ENCODE results near the gene CDK14.
"Not testable (repeated sequence)": the region's sequence is repeated elsewhere in the genome, so short reads cannot be mapped to it uniquely, and the experiment has no call there.

Gene CDK14

DNA sequence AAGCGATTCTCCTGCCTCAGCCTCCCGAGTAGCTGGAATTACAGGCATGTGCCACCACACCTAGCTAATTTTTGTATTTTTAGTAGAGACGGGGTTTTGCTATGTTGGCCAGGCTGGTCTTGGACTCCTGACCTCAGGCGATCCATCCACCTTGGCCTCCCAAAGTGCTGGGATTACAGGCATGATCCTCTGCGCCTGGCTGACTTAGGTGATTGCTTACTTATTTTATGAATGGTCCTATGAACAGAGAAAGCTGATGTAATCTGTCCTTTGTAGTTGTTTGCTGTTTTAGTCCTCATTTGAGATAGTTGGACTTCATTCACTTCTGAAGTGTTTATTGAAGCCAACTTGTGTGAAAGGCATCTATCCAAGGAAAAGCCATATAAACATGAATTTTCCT, 173.4 kb downstream of the CDK14 start:
- not testable (repeated sequence) for H2BK120ac ChIP-seq (ENCODE audit: insufficient read depth, low read length, poor library complexity); H3K36me3 ChIP-seq (ENCODE audit: control insufficient read depth in 1 of 2, insufficient read depth in 2 of 2, low read length in 2 of 2); H3K79me1 ChIP-seq (ENCODE audit: low read length); H2BK12ac ChIP-seq (ENCODE audit: low read length); H3K4me3 ChIP-seq (ENCODE audit: low read depth, low read length); DNase-seq; H3K4ac ChIP-seq (ENCODE audit: low read depth, low read length); H3K79me2 ChIP-seq (ENCODE audit: control insufficient read depth, insufficient read depth, low read length, poor library complexity); H3K14ac ChIP-seq (ENCODE audit: low read length); H2AFZ ChIP-seq (ENCODE audit: insufficient read depth, low read length, poor library complexity); H3K9ac ChIP-seq (ENCODE audit: low read length); H3K23ac ChIP-seq (ENCODE audit: low read length); H3K4me1 ChIP-seq (ENCODE audit: control insufficient read depth in 1 of 2, insufficient read depth in 2 of 2, low read length in 2 of 2); H3K27me3 ChIP-seq (ENCODE audit: insufficient read depth, low read length); H4K8ac ChIP-seq (ENCODE audit: low read depth, low read length); H4K12ac ChIP-seq (ENCODE audit: low read depth, low read length); H3K4me2 ChIP-seq (ENCODE audit: low read length); H2AK5ac ChIP-seq (ENCODE audit: low read length); H3K27ac ChIP-seq (ENCODE audit: low read depth, low read length); H3K9me3 ChIP-seq (ENCODE audit: insufficient read depth, low read depth, low read length); H2BK5ac ChIP-seq (ENCODE audit: low read depth, low read length, poor library complexity); H4K91ac ChIP-seq (ENCODE audit: low read depth, low read length); H3K18ac ChIP-seq (ENCODE audit: low read length)
- WGBS (ENCODE audit: extremely low coverage, insufficient coverage, insufficient read length), result no CpG with 5 or more reads among the region's 5 CpGs

DNA sequence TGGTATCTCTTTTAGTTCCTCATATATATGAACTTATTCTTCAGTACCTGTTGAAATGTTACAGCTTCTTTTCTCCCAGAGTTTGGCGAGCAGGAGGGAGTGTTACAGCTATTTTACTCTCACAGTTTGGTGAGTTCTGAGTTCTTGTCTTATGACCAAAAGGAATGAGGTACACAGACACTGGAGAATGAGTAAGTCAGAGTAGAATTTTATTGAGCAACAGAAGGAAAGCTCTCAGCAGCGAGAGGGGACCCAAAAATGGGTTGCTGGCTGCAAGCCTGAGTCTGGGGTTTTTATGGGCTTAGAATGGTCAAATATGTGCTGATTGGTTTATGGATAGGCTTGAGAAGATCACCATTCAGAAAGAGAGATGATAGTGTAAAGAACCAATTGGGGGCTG, 175.2 kb downstream of the CDK14 start:
- WGBS (ENCODE audit: extremely low coverage, insufficient coverage, insufficient read length), result no CpG with 5 or more reads among the region's 2 CpGs

DNA sequence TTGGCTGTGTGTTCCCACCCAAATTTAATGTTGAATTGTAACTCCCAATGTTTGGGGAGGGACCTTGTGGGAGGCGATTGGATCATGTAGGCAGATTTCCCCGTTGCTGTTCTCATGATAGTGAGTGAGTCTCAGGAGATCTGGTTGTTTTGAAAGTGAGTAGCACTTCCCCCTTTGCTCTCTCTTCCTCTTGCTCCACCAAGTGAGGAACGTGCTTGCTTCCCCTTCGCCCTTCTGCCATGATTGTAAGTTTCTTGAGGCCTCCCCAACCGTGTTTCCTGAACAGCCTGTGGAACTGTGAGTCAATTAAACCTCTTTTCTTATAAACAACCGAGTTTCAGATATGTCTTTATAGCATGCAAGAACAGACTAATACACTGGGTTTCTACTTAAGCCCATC, 176.3 kb downstream of the CDK14 start:
- Histone ChIP-seq H3K4me1 (ENCODE audit: control insufficient read depth in 1 of 2, insufficient read depth in 2 of 2, low read length in 2 of 2) (no peaks in the 10 kb centered on the region), H4K91ac (ENCODE audit: low read depth, low read length) (no peak overlapping the region), H3K18ac (ENCODE audit: low read length) (no peak overlapping the region), H3K23ac (ENCODE audit: low read length) (no peak overlapping the region), H4K12ac (ENCODE audit: low read depth, low read length) (no peak overlapping the region), H3K4me2 (ENCODE audit: low read length) (no peak overlapping the region), H3K79me2 (ENCODE audit: control insufficient read depth, insufficient read depth, low read length, poor library complexity) (no peaks in the 10 kb centered on the region), H3K79me1 (ENCODE audit: low read length) (no peaks in the 10 kb centered on the region), H3K14ac (ENCODE audit: low read length) (no peak overlapping the region), H4K8ac (ENCODE audit: low read depth, low read length) (no peak overlapping the region), H3K9me3 (ENCODE audit: insufficient read depth, low read depth, low read length) (no peaks in the 10 kb centered on the region), H3K36me3 (ENCODE audit: control insufficient read depth in 1 of 2, insufficient read depth in 2 of 2, low read length in 2 of 2) (no peaks in the 10 kb centered on the region), H2BK5ac (ENCODE audit: low read depth, low read length, poor library complexity) (no peak overlapping the region), H2BK120ac (ENCODE audit: insufficient read depth, low read length, poor library complexity) (no peak overlapping the region), H2AFZ (ENCODE audit: insufficient read depth, low read length, poor library complexity) (no peak overlapping the region), H3K4me3 (ENCODE audit: low read depth, low read length) (no peak overlapping the region), H3K27ac (ENCODE audit: low read depth, low read length) (no peak overlapping the region), H2AK5ac (ENCODE audit: low read length) (no peak overlapping the region), H2BK12ac (ENCODE audit: low read length) (no peak overlapping the region), H3K9ac (ENCODE audit: low read length) (no peak overlapping the region), H3K27me3 (ENCODE audit: insufficient read depth, low read length) (no peaks in the 10 kb centered on the region), H3K4ac (ENCODE audit: low read depth, low read length) (no peak overlapping the region)
- no peak for DNase-seq
- no CpG with 5 or more reads among the region's 6 CpGs for WGBS (ENCODE audit: extremely low coverage, insufficient coverage, insufficient read length)

More for the DNA sequence above, 175.2 kb downstream of the CDK14 start:
- Histone ChIP-seq H3K27ac (ENCODE audit: low read depth, low read length) (no peak overlapping the region), H3K18ac (ENCODE audit: low read length) (no peak overlapping the region), H2AFZ (ENCODE audit: insufficient read depth, low read length, poor library complexity) (no peak overlapping the region), H3K9ac (ENCODE audit: low read length) (no peak overlapping the region), H4K8ac (ENCODE audit: low read depth, low read length) (no peak overlapping the region), H3K79me2 (ENCODE audit: control insufficient read depth, insufficient read depth, low read length, poor library complexity) (no peaks in the 10 kb centered on the region), H3K4me3 (ENCODE audit: low read depth, low read length) (no peak overlapping the region), H3K14ac (ENCODE audit: low read length) (no peak overlapping the region), H3K36me3 (ENCODE audit: control insufficient read depth in 1 of 2, insufficient read depth in 2 of 2, low read length in 2 of 2) (no peaks in the 10 kb centered on the region), H2BK12ac (ENCODE audit: low read length) (no peak overlapping the region), H3K4me1 (ENCODE audit: control insufficient read depth in 1 of 2, insufficient read depth in 2 of 2, low read length in 2 of 2) (no peaks in the 10 kb centered on the region), H4K12ac (ENCODE audit: low read depth, low read length) (no peak overlapping the region), H3K27me3 (ENCODE audit: insufficient read depth, low read length) (no peaks in the 10 kb centered on the region), H4K91ac (ENCODE audit: low read depth, low read length) (no peak overlapping the region), H3K4me2 (ENCODE audit: low read length) (no peak overlapping the region), H2BK120ac (ENCODE audit: insufficient read depth, low read length, poor library complexity) (no peak overlapping the region), H2BK5ac (ENCODE audit: low read depth, low read length, poor library complexity) (no peak overlapping the region), H2AK5ac (ENCODE audit: low read length) (no peak overlapping the region), H3K23ac (ENCODE audit: low read length) (no peak overlapping the region), H3K9me3 (ENCODE audit: insufficient read depth, low read depth, low read length) (no peaks in the 10 kb centered on the region), H3K4ac (ENCODE audit: low read depth, low read length) (no peak overlapping the region), H3K79me1 (ENCODE audit: low read length) (no peaks in the 10 kb centered on the region)
- DNase-seq, result no peak

DNA sequence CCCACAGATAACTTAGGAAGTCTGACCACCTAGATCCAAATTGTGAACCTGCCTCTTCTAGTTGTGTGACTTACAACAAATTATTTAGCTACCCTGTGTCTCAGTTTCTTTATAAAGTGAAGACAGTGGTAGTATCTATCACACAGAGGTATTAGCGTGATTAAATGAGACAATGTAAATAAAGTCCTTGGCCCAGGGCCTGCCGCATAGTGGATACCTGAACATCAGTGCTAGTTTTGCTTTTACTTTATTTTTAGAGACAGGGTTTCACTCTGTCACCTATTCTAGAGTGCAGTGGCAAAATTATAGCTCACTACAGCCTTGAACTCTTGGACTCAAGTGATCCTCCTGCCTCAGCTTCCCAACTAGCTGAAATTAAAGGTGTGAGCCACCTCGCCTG, 177.1 kb downstream of the CDK14 start:
- Histone ChIP-seq H3K18ac (ENCODE audit: low read length) (no peak overlapping the region), H4K8ac (ENCODE audit: low read depth, low read length) (no peak overlapping the region), H3K27me3 (ENCODE audit: insufficient read depth, low read length) (no peaks in the 10 kb centered on the region), H2BK120ac (ENCODE audit: insufficient read depth, low read length, poor library complexity) (no peak overlapping the region), H2AK5ac (ENCODE audit: low read length) (no peak overlapping the region), H4K91ac (ENCODE audit: low read depth, low read length) (no peak overlapping the region), H3K79me1 (ENCODE audit: low read length) (no peaks in the 10 kb centered on the region), H3K27ac (ENCODE audit: low read depth, low read length) (no peak overlapping the region), H3K14ac (ENCODE audit: low read length) (no peak overlapping the region), H3K36me3 (ENCODE audit: control insufficient read depth in 1 of 2, insufficient read depth in 2 of 2, low read length in 2 of 2) (no peaks in the 10 kb centered on the region), H2AFZ (ENCODE audit: insufficient read depth, low read length, poor library complexity) (no peak overlapping the region), H3K4me1 (ENCODE audit: control insufficient read depth in 1 of 2, insufficient read depth in 2 of 2, low read length in 2 of 2) (no peaks in the 10 kb centered on the region), H2BK5ac (ENCODE audit: low read depth, low read length, poor library complexity) (no peak overlapping the region), H3K4me2 (ENCODE audit: low read length) (no peak overlapping the region), H3K4ac (ENCODE audit: low read depth, low read length) (no peak overlapping the region), H3K9ac (ENCODE audit: low read length) (no peak overlapping the region), H3K9me3 (ENCODE audit: insufficient read depth, low read depth, low read length) (no peaks in the 10 kb centered on the region), H3K79me2 (ENCODE audit: control insufficient read depth, insufficient read depth, low read length, poor library complexity) (no peaks in the 10 kb centered on the region), H3K23ac (ENCODE audit: low read length) (no peak overlapping the region), H4K12ac (ENCODE audit: low read depth, low read length) (no peak overlapping the region), H2BK12ac (ENCODE audit: low read length) (no peak overlapping the region), H3K4me3 (ENCODE audit: low read depth, low read length) (no peak overlapping the region)
- WGBS (ENCODE audit: extremely low coverage, insufficient coverage, insufficient read length), result no CpG with 5 or more reads among the region's 3 CpGs
- no peak for DNase-seq
